Adrenal gland (tissue), 12 donors: ENCODE data around the gene TSPAN4. TPM values are rescaled to one million over a fixed set of nuclear protein-coding genes. Genes with fewer than 3 reads are reported as not detected.

Source experiments
- DNase-seq, 7 donors: peaks; one replicate each; pipeline ENCODE4 v3.0.0-alpha.2; 2019 to 2020
- H3K27ac ChIP-seq, 5 donors: fragments of 200-600 bp; sonication (generic) in 4 of 5; 1 replicate in 3 of 5; 2 replicates in 2 of 5; pipeline versions ENCODE4 v1.5.1 to v1.8.0; 2016 to 2020; ENCODE audit warnings: mild to moderate bottlenecking in 1 of 5
- H3K27me3 ChIP-seq: fragments of 200-600 bp; 2 replicates; pipeline ENCODE4 v1.8.0; 2021
- H3K36me3 ChIP-seq, 2 donors: fragments of 200-600 bp; replicated peaks in 1 of 2; 1 replicate in 1 of 2; 2 replicates in 1 of 2; pipeline versions ENCODE4 v1.5.1 to v1.8.0; 2018 to 2022
- H3K4me1 ChIP-seq, 2 donors: fragments of 200-600 bp; replicated peaks in 1 of 2; 1 replicate in 1 of 2; 2 replicates in 1 of 2; pipeline versions ENCODE4 v1.5.1 to v1.8.0; 2018 to 2021
- H3K4me3 ChIP-seq, 4 donors: fragments of 200-600 bp; sonication (generic) in 3 of 4; one replicate each; pipeline ENCODE4 v1.5.1; 2016 to 2018
- H3K9me3 ChIP-seq, 3 donors: fragments of 200-600 bp; sonication (generic) in 1 of 3; replicated peaks in 1 of 3; 1 replicate in 2 of 3; 2 replicates in 1 of 3; pipeline versions ENCODE4 v1.5.1 to v1.8.0; 2016 to 2021
- POLR2A ChIP-seq, 2 donors: fragments of 450-650 bp; IDR thresholded peaks; one replicate each; pipeline ENCODE4 v1.6.1; 2017; ENCODE audit warnings: antibody characterized with exemption in 2 of 2, mild to moderate bottlenecking in 2 of 2, moderate library complexity in 1 of 2
- WGBS, 4 donors: extraction: QIAGEN DNeasy Blood & Tissue Kit in 2 of 4; methylation state at CpG; one replicate each; pipeline versions ENCODE4 v1.1.5 to v1.1.7; 2013 to 2017; 5-methylcytosine and 5-hydroxymethylcytosine counted together
- intact Hi-C, 2 donors: fragments of 100-400 bp; cut with DNase I; formaldehyde crosslinking; loops; one replicate each; pipeline versions ENCODE4 v1.14.1 to v1.15.0; 2022 to 2023
- polyA plus RNA-seq, 3 donors: library from polyadenylated mRNA; stranded (reverse); fragments of 200-250 nt in 2 of 3; fragments of 350-450 nt in 1 of 3; fragmentation: Illumina TruSeq in 1 of 3; extraction: RNeasy Lipid Tissue Mini Kit (QIAGEN cat#74804) in 1 of 3; gene quantifications; one replicate each; pipeline ENCODE4 v1.2.3, GENCODE V29; 2013 to 2014
- total RNA-seq, 9 donors: library from RNA; depleted of rRNA in 4 of 9; stranded (reverse); fragments of >200 nt in 4 of 9; fragments of 120-200 nt in 1 of 9; fragmentation: NEBNext Ultra II Directional in 1 of 9; extraction: Animal tissue kit (Norgen Biotek cat#: 25700) in 1 of 9; gene quantifications; one replicate each; pipeline versions ENCODE4 v1.1.0 to v1.2.4, GENCODE V29; 2013 to 2023
- TF ChIP-seq, protein P1 (sequence below), 6 experiments: fragments of 450-650 bp in 4 of 6; fragments of 200-600 bp in 2 of 6; sonication (generic) in 1 of 6; IDR thresholded peaks; 1 replicate in 5 of 6; 2 replicates in 1 of 6; pipeline versions ENCODE4 v1.5.1 to v1.8.0; 2016 to 2021; ENCODE audit warnings: antibody characterized with exemption in 6 of 6, mild to moderate bottlenecking in 2 of 6, moderate library complexity in 1 of 6
- donor health status: healthy with polysubstance abuse.
- donor health status: Bipolar disorder and iron deficiency.
- donor health status: DM: yes; HTN: yes; CAD: no.
- donor health status: DM: no; HTN: no; CAD: no.
- donor health status: DM: no; HTN: no; CAD: no.
- donor health status: DM: yes; HTN: yes; CAD: no.

The TSPAN4 gene
- total and polyA plus RNA-seq, 12 donors = 5.2 to 207 (median 53.5) TPM

DNA sequence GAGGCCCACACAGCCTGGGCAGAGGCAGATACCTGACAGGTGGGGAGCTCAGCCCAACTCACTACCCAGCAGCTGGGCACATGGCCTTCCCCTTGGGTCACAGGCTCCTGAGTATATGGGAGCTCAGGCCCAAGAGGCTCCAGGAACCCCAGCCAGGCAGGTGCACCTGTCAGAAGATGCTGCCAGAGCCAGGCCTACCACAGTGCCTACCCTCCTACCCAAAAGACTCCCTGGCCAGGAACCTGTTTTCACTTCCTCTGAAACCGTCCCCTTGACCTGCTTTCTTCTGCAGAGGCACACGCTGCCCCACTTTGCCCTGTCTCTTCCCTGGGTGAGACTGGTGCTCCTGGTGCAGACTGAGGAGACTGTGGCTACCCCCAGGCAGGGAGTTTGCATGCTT lies 65.0 kb downstream of the TSPAN4 start:
- H3K4me1 ChIP-seq = peaks cover 12 to 17% of the 10 kb centered on the region in 2 donors
- H3K27ac ChIP-seq = no peak overlapping the region
- peaks cover 0 to 17% of the 10 kb centered on the region in 2 donors for H3K36me3 ChIP-seq
- 57 to 71% (median 66%) methylated on average over 2 of the region's 2 CpGs for WGBS, 4 donors
- no peak overlapping the region for H3K4me3 ChIP-seq
- H3K27me3 ChIP-seq = no peaks in the 10 kb centered on the region
- no peaks in the 10 kb centered on the region for H3K9me3 ChIP-seq
- no peak for TF ChIP-seq POLR2A (IDR thresholded peaks at IDR 0.05)
- TF ChIP-seq, protein P1, sequence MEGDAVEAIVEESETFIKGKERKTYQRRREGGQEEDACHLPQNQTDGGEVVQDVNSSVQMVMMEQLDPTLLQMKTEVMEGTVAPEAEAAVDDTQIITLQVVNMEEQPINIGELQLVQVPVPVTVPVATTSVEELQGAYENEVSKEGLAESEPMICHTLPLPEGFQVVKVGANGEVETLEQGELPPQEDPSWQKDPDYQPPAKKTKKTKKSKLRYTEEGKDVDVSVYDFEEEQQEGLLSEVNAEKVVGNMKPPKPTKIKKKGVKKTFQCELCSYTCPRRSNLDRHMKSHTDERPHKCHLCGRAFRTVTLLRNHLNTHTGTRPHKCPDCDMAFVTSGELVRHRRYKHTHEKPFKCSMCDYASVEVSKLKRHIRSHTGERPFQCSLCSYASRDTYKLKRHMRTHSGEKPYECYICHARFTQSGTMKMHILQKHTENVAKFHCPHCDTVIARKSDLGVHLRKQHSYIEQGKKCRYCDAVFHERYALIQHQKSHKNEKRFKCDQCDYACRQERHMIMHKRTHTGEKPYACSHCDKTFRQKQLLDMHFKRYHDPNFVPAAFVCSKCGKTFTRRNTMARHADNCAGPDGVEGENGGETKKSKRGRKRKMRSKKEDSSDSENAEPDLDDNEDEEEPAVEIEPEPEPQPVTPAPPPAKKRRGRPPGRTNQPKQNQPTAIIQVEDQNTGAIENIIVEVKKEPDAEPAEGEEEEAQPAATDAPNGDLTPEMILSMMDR (IDR thresholded peaks at IDR 0.05) = no peak
- DNase-seq = no peak
- intact Hi-C loops = loop anchor here in 1 of 2 donors (2.0 kb wide), 1 partner anchor 59 kb away; no protein-coding TSS in a partner anchor

DNA sequence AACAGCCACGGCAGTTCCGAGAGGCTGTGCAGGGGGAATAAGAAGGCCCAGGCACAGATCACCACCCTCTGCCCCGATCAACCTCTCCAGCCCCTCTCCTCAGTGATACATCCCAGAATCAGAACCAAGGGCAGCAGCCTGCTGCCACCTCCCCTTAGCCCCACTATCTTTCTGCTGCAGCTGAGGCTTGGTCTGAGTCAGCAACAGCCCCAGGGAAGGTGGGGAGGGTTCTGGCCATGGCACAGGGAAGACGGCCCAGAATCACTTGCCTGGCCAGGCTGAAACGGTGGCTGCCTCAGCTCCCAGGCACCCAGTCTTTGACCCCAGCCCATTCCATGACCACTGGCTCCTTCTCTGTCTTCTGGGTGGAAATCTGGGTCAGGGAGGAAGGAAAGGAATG lies 65.6 kb downstream of the TSPAN4 start:
- Histone ChIP-seq H3K4me3 (no peak overlapping the region), H3K36me3 (peaks cover 0 to 11% of the 10 kb centered on the region in 2 donors), H3K27ac (no peak overlapping the region), H3K27me3 (no peaks in the 10 kb centered on the region), H3K9me3 (no peaks in the 10 kb centered on the region), H3K4me1 (peaks cover 12 to 17% of the 10 kb centered on the region in 2 donors)
- peak in 4 of 7 donors; percentile 38 to 64 (median 48) for DNase-seq
- no peak for TF ChIP-seq POLR2A (IDR thresholded peaks at IDR 0.05)
- TF ChIP-seq, protein P1 (IDR thresholded peaks at IDR 0.05) = no peak
- WGBS, 4 donors = 66 to 81% (median 71%) methylated on average over 4 to 5 of the region's 5 CpGs
- intact Hi-C loops = loop anchor here in 1 of 2 donors (2.0 kb wide), 1 partner anchor 59 kb away; no protein-coding TSS in a partner anchor

DNA sequence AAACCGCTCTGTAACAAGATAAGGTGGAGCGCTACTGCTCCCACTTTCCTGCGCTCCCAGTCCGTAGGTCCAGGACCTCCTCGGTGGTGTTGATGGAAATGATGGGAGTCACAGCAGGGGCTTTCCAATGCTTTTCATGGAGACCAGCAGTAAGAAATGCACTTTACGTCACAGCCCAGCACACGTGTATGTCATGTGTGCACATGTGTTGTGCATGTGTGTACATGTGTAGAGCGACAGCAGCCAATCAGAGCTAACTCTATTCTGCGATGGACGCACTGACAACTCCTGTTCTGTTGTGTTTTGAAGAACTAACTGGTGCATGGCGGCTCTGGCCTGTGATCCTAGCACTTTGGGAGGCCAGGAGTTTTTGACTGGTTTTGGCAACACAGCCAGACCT lies 66.8 kb downstream of the TSPAN4 start:
- peaks cover 12 to 21% of the 10 kb centered on the region in 2 donors for H3K4me1 ChIP-seq
- no peak for DNase-seq
- H3K27me3 ChIP-seq = no peaks in the 10 kb centered on the region
- H3K4me3 ChIP-seq = no peak overlapping the region
- no peak for TF ChIP-seq POLR2A (IDR thresholded peaks at IDR 0.05)
- TF ChIP-seq, protein P1 (IDR thresholded peaks at IDR 0.05) = no peak
- H3K27ac ChIP-seq = no peak overlapping the region
- intact Hi-C loops = loop anchor here in 1 of 2 donors (2.0 kb wide), 1 partner anchor 61 kb away; no protein-coding TSS in a partner anchor
- H3K36me3 ChIP-seq = peaks cover 0 to 3% of the 10 kb centered on the region in 2 donors
- H3K9me3 ChIP-seq = no peaks in the 10 kb centered on the region
- 88 to 92% (median 91%) methylated on average over 8 to 11 of the region's 11 CpGs for WGBS, 4 donors

DNA sequence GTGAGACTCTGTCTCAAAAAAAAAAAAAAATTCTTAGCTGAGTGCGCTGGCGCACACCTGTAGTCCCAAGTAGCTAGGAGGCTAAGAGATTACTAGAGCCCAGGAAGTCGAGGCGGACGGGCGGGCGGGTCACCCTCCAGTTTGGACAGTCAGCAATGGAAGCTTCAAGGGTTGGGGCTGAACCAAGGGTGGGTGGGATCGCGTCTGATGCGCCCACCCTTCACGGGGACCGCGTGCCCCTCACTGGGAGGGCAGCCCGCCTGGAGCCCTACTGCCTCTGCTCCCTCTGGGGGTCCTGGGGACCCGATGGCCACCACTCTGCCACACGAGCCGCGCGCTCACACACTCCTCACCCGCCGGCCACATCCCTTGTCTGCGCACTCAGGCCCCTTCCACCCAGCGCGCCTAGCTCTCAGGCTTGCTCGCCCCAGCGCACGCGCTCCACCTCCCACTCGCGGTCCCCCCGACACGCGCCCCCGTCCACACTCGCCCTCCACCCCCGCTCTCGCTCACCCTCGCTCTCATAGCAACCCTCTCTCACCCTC lies 67.5 kb downstream of the TSPAN4 start:
- no peaks in the 10 kb centered on the region for H3K9me3 ChIP-seq
- H3K27ac ChIP-seq = peak overlapping the region in 3 of 5 donors; percentile 79 to 97 (median 92)
- H3K36me3 ChIP-seq = no peaks in the 10 kb centered on the region
- TF ChIP-seq, protein P1 (IDR thresholded peaks at IDR 0.05) = no peak
- DNase-seq = no peak
- H3K4me1 ChIP-seq = peaks cover 12 to 28% of the 10 kb centered on the region in 2 donors
- no peaks in the 10 kb centered on the region for H3K27me3 ChIP-seq
- H3K4me3 ChIP-seq = peak overlapping the region; percentile 30 to 97 (median 85)
- intact Hi-C loops = no loop called here
- 2 to 4% (median 3%) methylated on average over 28 to 38 of the region's 38 CpGs for WGBS, 4 donors
